BLaER1 treated with 17β-estradiol and CSF1 and Interleukin-3, amounts not matched to agents 10 nM and 100 nM (cell line): ENCODE results near the gene FREM3.
"Not testable (repeated sequence)": the region's sequence is repeated elsewhere in the genome, so short reads cannot be mapped to it uniquely, and the experiment has no call there.

ENCODE experiments used
- H3K27ac ChIP-seq, 11 experiments: shearing (Covaris generic); formaldehyde crosslinking; 2 replicates each; pipeline ENCODE4 v1.8.1; 2022
- H3K27me3 ChIP-seq, 11 experiments: shearing (Covaris generic); formaldehyde crosslinking; 2 replicates each; pipeline ENCODE4 v1.8.1; 2022
- H3K36me3 ChIP-seq, 11 experiments: shearing (Covaris generic); formaldehyde crosslinking; 2 replicates each; pipeline ENCODE4 v1.8.1; 2022
- H3K4me1 ChIP-seq, 10 experiments: shearing (Covaris generic); formaldehyde crosslinking; 2 replicates each; pipeline ENCODE4 v1.8.1; 2022
- H3K4me2 ChIP-seq, 11 experiments: shearing (Covaris generic); formaldehyde crosslinking; 2 replicates each; pipeline ENCODE4 v1.8.1; 2022
- H3K4me3 ChIP-seq, 10 experiments: shearing (Covaris generic); formaldehyde crosslinking; 2 replicates each; pipeline ENCODE4 v1.8.1; 2022
- H3K9ac ChIP-seq, 11 experiments: shearing (Covaris generic); formaldehyde crosslinking; 2 replicates each; pipeline ENCODE4 v1.8.1; 2022
- H3K9me3 ChIP-seq, 11 experiments: shearing (Covaris generic); formaldehyde crosslinking; replicated peaks in 1 of 11; 2 replicates each; pipeline ENCODE4 v1.8.1; 2022
- H4K20me1 ChIP-seq, 11 experiments: shearing (Covaris generic); formaldehyde crosslinking; 2 replicates each; pipeline ENCODE4 v1.8.1; 2022
- Cebpa-rat ChIP-seq, 11 experiments: shearing (Covaris generic); IDR thresholded peaks; 2 replicates each; pipeline ENCODE4 v1.8.1; 2022

The FREM3 gene

GRCh38 chr4:143538979-143539669 lies 161.4 kb downstream of the FREM3 start:
- Histone ChIP-seq H3K4me2 (no peak overlapping the region), H3K36me3 (peaks cover 99 to 100% (median 100%) of the 10 kb centered on the region in 11 experiments), H3K27ac (no peak overlapping the region), H3K9me3 (no peaks in the 10 kb centered on the region), H3K4me3 (no peak overlapping the region), H3K9ac (no peak overlapping the region), H4K20me1 (peaks cover 0 to 23% (median 10%) of the 10 kb centered on the region in 11 experiments; a peak in 13 of 22 replicates), H3K4me1 (no peaks in the 10 kb centered on the region), H3K27me3 (no peaks in the 10 kb centered on the region)
- TF ChIP-seq Cebpa-rat (IDR thresholded peaks at IDR 0.05): no peak

DNA sequence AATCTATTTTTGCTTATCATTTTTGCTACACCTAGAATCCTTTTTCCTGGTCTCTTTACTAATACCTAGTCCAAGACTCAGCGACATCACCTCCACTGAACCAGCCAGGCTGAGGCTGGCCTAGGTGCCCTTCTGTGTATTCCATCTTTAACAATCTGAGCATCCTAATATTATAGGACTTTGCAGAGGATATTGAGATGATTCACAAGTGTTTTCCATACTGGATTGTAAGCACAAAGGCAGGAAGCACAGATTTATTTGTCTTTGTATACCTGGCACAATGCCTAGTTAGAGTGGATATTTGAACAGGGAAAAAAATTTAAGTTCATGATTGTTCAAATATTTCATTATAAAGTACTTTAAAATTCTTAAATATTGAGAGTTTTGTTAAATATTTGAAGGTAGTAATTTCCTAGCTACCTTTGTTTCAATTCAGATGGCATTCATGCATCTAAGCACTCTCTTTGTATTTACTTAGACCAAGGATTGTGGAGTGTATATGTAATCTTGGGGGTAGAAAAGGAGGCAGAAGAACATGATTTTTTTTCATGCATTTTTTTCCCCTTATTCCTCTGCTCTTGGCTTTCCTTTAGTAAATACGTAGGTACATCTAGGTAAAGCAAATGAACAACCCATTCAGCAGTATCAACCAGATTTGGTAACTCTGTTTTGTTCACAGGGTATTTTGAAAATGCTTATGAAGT lies 168.5 kb downstream of the FREM3 start:
- TF ChIP-seq Cebpa-rat (IDR thresholded peaks at IDR 0.05): no peak
- Histone ChIP-seq H3K27me3 (no peaks in the 10 kb centered on the region), H3K27ac (no peak overlapping the region), H3K9ac (no peak overlapping the region), H3K4me2 (no peak overlapping the region), H3K4me3 (no peak overlapping the region), H3K9me3 (no peaks in the 10 kb centered on the region), H3K4me1 (no peaks in the 10 kb centered on the region), H3K36me3 (peaks cover 94 to 100% (median 100%) of the 10 kb centered on the region in 11 experiments), H4K20me1 (peaks cover 4 to 64% (median 52%) of the 10 kb centered on the region in 11 experiments; a peak in 18 of 22 replicates)

DNA sequence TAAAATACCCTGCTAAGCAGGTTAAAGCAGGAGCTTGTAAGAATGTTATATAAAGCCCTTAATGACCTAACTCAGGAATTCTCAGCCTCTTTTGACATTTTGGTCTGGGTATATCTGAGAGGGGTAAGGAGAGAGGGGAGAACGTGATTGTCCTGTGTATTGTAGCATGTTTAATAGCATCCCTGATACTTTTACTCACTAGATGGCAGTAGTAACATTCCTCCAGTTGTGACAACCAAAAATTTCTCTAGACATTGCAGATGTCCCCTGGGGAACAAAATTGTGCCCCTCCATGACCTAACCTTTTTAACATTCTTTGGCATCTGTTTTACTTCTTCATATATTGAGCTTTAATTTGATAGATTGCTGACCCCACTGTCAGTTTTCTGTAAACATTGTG lies 169.1 kb downstream of the FREM3 start:
- TF ChIP-seq Cebpa-rat (IDR thresholded peaks at IDR 0.05): no peak
- H4K20me1 ChIP-seq: peaks cover 4 to 67% (median 55%) of the 10 kb centered on the region in 11 experiments; a peak in 19 of 22 replicates
- H3K36me3 ChIP-seq: peaks cover 94 to 100% (median 100%) of the 10 kb centered on the region in 11 experiments

GRCh38 chr4:143528046-143528445 lies 172.4 kb downstream of the FREM3 start:
- not testable (repeated sequence) for H3K9me3 ChIP-seq
- H3K36me3 ChIP-seq: peaks cover 91 to 100% (median 100%) of the 10 kb centered on the region in 11 experiments

More for the DNA sequence above, 169.1 kb downstream of the FREM3 start:
- no peak overlapping the region for H3K9ac ChIP-seq
- no peak overlapping the region for H3K4me2 ChIP-seq
- no peak overlapping the region for H3K27ac ChIP-seq
- H3K9me3 ChIP-seq: no peaks in the 10 kb centered on the region
- no peaks in the 10 kb centered on the region for H3K4me1 ChIP-seq
- no peaks in the 10 kb centered on the region for H3K27me3 ChIP-seq
- no peak overlapping the region for H3K4me3 ChIP-seq

More at GRCh38 chr4:143528046-143528445, 172.4 kb downstream of the FREM3 start:
- H4K20me1 ChIP-seq: peaks cover 4 to 91% (median 67%) of the 10 kb centered on the region in 11 experiments; a peak in 20 of 22 replicates
- not testable (repeated sequence) for H3K4me3 ChIP-seq, H3K9ac ChIP-seq, H3K4me2 ChIP-seq, H3K27me3 ChIP-seq, H3K27ac ChIP-seq, H3K4me1 ChIP-seq
